Stimulated activated effector memory CD8-positive, alpha-beta T cell treated with anti-CD3 and anti-CD28 coated beads, Interleukin-12 subunit alpha, Interleukin-12 subunit beta, amount 100 ng/mL, for 72 hours (primary cell): ENCODE measurements around the gene UBALD2.
A peak's percentile ranks its signal among the peaks of the same experiment; 100 is the strongest.

ENCODE experiments used
- ATAC-seq: fragments of 150-1000 bp; cut with Tn5 transposase; 2 replicates; pipeline ENCODE4 v1.10.0; 2021
- DNase-seq, 2 donors: peaks; one replicate each; pipeline ENCODE4 v3.0.0; 2021 to 2022; ENCODE audit warnings: low spot score in 2 of 2
- H3K27ac Mint-ChIP-seq: one replicate; pipeline ENCODE4 v1.8.0; 2022; ENCODE audit warnings: mild to moderate bottlenecking, mixed read lengths
- H3K36me3 Mint-ChIP-seq: one replicate; pipeline ENCODE4 v1.8.0; 2022; ENCODE audit warnings: mild to moderate bottlenecking, mixed read lengths
- H3K4me1 Mint-ChIP-seq: one replicate; pipeline ENCODE4 v1.8.0; 2022; ENCODE audit warnings: mixed read lengths
- H3K4me3 Mint-ChIP-seq: one replicate; pipeline ENCODE4 v1.8.0; 2022; ENCODE audit warnings: mild to moderate bottlenecking, mixed read lengths
- H3K9me3 Mint-ChIP-seq: one replicate; pipeline ENCODE4 v1.8.0; 2022; ENCODE audit warnings: mixed read lengths

Gene UBALD2

DNA sequence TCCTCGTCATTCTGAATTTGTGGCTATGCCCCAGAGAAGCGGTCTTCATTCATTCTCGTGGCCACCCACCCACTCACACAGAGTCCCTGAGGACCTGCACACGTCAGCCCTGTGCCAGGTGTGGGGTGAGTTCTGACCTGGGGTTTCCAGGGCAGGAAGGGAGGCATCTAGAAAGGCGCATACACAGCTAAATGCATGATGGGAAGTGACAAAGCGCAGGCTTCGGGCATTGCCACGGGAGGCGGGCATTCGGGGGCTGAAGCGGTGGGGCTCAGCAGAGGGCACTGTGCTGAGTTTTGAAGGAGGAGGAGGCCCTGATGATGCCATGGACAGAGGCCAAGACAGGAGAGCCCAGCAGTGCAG lies 10.9 kb downstream of the UBALD2 start:
- Mint-ChIP-seq H3K36me3 (peaks cover 54% of the 10 kb centered on the region), H3K27ac (peak overlapping the region; percentile 14), H3K4me3 (no peak overlapping the region), H3K9me3 (no peaks in the 10 kb centered on the region), H3K4me1 (peaks cover 56% of the 10 kb centered on the region)
- no peak for DNase-seq
- ATAC-seq: no peak

DNA sequence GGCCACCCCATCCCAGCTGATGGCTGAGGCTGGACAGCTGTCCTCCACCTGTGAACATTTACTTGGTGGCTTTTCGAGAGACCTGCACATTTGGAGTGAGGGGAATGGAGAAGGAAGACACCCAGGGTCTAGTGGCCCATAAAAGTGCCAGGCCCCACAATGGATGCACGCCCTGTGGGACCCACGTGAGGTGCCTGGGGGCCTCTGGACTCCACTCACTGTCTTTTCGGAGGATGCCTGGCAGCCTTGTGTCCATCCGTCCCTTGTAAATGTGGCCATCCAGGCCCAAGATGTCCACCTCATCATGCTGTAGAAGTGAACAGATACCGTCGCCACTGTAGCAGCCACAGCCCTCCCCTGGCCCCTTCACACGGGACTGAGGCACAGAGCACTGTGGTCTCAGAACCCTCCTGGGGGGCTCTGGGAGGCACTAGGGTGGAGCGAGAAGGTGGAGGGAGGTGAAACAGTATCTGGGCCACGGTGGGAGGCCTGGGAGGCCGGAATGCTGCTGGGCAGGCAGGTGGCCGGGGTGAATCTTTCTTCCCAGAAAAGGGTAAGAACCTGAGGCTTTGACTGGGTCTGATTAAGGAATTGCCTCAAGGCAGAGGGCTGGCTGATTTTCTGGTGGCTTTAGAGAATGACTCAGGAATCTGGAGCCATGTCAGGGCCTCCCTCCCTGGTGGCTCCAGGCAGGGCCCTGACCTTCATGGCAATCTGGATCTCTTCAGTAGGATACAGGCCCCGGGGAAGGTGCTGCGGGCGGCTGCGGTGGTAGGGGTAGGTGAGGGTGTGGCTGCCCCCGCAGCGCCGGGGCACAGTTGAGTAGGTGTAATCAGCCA lies 11.5 kb downstream of the UBALD2 start:
- Mint-ChIP-seq H3K4me3 (no peak overlapping the region), H3K9me3 (no peaks in the 10 kb centered on the region), H3K36me3 (peaks cover 47% of the 10 kb centered on the region), H3K4me1 (peaks cover 51% of the 10 kb centered on the region), H3K27ac (peak overlapping the region; percentile 14)
- ATAC-seq (no peak), DNase-seq (no peak)

DNA sequence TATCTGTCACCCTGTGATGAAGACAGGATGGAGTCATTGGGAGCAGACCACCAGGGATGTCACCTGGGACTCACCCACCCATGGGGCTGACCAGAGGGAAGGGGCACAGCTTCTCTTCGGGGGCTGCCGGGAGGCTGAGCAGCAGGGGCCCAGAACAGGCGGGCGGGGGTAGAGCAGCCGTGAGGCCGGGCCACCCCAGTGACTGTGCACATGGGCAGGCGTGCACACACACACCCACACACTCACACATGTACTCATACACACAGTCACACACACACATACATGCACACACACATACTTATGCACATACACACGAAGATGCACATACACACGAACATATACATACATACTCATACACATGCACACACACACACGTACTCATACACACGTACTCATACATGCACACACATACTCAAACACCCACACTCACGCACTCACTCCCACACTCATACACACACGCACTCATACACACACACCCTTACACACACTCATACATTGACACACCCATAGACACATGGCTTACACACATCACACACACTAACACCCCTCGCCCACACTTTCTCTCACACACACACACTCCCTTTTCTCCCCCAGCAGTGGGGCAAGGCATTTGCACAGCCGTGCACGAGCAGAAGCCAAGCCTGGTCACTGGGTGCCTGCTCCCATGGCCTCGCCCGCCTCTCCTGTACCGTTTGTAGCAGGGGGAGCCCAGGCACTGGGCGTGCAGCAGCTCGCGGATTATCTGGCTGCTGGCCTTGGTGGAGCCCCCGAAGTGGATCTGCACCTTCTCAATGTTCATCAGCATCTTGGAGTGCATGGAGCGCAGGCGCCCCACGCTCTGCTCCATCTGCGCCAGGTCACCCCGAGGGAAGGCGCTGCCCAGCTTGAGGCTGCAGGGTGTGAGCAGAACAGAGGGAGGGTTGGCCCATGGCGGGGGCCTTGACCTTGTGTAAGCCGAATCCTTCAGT lies 12.4 kb downstream of the UBALD2 start:
- no peak for ATAC-seq
- H3K4me3 Mint-ChIP-seq: no peak overlapping the region
- H3K36me3 Mint-ChIP-seq: peaks cover 38% of the 10 kb centered on the region
- H3K4me1 Mint-ChIP-seq: peaks cover 47% of the 10 kb centered on the region
- no peaks in the 10 kb centered on the region for H3K9me3 Mint-ChIP-seq
- peak overlapping the region; percentile 14 for H3K27ac Mint-ChIP-seq
- DNase-seq: peak in 1 of 2 donors; percentile 52

DNA sequence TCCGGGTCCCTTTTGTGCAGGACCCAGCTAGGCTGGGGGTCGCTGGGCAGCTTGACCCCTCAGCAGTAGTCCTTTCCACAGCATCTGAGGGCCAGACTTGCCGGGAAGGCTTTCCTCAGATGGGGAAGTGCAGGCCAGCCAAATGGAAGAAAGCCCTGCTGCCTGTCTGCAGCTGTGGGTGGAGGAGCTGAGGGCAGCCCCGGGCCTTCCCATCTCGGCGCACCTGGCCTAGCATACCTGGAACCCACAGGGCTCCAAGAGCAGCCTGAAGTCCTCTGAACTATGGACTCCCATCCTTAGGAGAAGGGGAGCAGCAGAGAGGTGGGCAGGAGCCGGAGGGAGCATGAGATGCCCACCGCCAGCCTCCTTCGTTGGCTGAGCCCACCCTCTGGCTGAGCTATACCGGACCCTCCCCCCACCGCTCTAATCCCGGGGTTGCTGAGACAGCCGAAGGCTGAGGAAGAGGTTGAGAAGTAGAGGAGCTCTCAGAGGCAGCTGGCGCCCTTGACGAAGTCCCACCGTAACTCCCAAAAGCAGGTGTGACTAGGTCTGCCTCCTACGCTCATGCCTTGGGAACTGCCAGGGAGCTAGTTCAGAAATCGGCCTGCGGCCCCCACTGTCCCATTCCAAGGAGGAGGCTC lies 13.2 kb downstream of the UBALD2 start:
- Mint-ChIP-seq H3K27ac (no peak overlapping the region), H3K4me1 (peaks cover 39% of the 10 kb centered on the region), H3K36me3 (peaks cover 30% of the 10 kb centered on the region), H3K9me3 (no peaks in the 10 kb centered on the region), H3K4me3 (no peak overlapping the region)
- ATAC-seq (no peak), DNase-seq (no peak)

DNA sequence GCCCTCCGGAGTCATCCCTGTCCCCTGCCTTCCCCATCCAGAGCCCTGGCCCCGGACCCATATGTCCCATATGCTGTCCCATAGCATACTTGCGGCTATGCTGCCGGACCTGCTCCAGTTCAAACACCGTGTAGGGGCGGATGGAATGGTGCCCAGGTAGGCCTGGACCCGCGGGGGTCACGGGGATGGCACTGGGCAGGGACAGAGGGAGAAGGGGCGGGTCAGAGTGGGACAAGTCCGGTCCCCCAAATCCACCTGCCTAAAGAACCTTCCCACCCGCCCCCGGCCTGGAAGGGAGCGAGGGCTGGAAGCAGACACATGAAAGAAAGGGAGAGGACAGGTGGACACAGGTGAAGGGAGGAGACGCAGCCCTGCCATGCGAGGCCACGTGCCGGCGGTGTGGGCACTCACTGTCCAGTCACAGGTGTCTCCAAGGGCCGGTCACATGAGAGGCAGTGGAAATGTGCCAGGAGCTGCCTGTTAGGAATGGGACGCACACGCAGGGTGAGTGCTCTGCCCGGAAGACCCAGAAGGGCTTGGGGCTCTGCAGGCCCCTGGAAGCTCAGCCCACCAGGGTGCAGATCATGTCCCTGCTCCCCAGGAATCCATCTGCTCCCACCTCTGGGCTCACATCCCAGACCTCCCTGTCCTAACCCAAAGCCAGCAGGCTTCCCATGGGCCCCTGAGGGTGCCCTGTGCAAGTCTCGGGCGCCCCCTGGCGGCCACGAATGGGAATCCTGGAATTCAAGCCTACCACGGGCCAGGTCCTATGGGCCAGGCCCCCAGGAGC lies 14.0 kb downstream of the UBALD2 start:
- no peaks in the 10 kb centered on the region for H3K9me3 Mint-ChIP-seq
- no peak overlapping the region for H3K4me3 Mint-ChIP-seq
- ATAC-seq (peak; percentile 82), DNase-seq (peak; percentile 87 to 92)
- H3K36me3 Mint-ChIP-seq: peaks cover 23% of the 10 kb centered on the region
- H3K4me1 Mint-ChIP-seq: peaks cover 31% of the 10 kb centered on the region
- H3K27ac Mint-ChIP-seq: no peak overlapping the region

DNA sequence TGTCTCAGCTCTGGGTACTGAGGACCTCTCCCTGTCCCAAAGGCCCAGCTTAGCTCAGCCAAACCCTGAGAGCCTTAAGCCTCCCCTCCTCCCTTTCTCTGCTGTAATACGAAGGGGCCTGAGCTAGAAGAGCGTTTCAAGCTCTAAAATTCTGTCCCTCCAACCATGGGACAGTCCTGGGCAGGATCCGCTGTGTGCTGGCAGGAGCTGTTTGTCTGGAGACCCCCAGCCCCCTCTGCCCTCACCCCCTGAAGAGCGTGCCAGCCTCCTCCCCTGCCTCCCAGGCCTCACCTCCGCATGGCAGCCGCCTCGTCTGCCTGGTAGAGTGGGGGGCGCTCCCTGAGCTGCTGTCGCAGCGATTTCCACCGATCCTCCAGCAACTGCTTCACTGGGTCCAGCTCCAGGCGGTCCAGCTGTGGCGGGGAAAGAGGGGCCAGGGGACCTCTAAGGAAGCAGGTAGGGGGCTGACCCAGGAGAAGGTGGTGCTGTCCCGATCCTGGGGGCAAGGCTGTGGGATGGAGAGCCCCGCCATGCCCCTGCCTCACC lies 14.7 kb downstream of the UBALD2 start:
- no peaks in the 10 kb centered on the region for H3K9me3 Mint-ChIP-seq
- DNase-seq (no peak), ATAC-seq (no peak)
- no peak overlapping the region for H3K4me3 Mint-ChIP-seq
- peak overlapping the region; percentile 40 for H3K27ac Mint-ChIP-seq
- H3K4me1 Mint-ChIP-seq: peaks cover 29% of the 10 kb centered on the region
- peaks cover 16% of the 10 kb centered on the region for H3K36me3 Mint-ChIP-seq

DNA sequence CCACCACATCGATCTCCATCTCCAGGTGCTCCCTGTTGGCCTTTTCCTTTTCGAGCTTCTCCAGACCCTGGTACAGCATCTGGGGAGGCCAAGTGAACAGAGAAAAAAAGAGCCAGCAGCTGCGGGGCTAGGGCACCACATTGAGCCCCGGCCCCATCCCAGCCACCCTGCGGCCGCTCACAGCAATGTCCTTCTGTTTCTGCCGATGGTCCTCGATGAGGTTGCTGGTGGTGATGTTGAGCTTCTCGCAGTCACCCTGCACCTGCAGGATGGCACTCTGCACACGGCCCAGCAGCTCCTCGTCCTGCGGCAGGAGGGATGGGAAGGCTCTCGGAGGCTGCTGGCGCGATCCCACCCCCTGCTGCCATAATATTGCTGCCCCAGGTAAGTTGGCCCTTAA lies 15.5 kb downstream of the UBALD2 start:
- peaks cover 8% of the 10 kb centered on the region for H3K36me3 Mint-ChIP-seq
- DNase-seq (no peak), ATAC-seq (no peak)
- H3K27ac Mint-ChIP-seq: peak overlapping the region; percentile 40
- no peaks in the 10 kb centered on the region for H3K9me3 Mint-ChIP-seq
- H3K4me1 Mint-ChIP-seq: peaks cover 26% of the 10 kb centered on the region
- H3K4me3 Mint-ChIP-seq: no peak overlapping the region

DNA sequence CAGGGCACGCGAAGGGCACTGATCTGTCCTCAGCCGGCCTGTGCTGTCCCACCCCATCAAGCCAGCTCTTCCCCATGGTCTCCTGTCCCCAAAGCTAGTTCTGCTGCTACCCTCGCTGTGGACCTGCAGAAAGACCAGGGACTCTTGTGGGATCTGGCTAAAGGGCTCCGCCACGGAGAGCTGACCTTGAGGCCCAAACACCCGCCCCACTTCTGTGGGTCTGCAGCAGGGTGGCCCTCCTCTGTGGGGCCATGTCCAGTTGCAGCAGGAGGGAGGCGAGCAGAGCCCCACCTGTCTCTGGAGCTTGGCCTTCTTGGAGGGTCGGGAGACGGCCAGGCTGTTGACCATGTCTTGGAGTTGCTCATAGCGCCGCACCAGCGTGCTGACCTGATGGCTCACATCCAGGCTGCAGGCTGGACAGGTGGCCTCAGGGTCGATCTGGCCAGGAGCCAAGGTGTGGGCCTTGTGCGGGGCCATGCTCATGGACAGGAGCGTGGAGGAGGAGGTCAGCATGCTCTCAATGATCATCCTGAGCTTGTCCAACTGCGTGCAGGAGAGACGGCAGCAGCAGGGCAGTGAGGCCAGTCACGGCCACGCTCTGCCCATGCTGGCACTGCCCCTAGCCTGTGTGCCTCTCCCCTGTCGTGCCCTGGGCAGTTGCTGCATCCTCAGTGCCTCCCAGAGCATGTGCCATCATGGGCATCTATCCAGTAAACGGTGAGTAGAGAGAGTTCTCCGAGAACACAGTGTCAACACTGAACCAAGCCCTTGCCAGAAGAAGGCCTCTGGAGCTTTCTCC lies 16.6 kb downstream of the UBALD2 start:
- Mint-ChIP-seq H3K4me1 (peaks cover 15% of the 10 kb centered on the region), H3K36me3 (no peaks in the 10 kb centered on the region), H3K9me3 (no peaks in the 10 kb centered on the region), H3K4me3 (no peak overlapping the region), H3K27ac (no peak overlapping the region)
- DNase-seq (no peak), ATAC-seq (no peak)

DNA sequence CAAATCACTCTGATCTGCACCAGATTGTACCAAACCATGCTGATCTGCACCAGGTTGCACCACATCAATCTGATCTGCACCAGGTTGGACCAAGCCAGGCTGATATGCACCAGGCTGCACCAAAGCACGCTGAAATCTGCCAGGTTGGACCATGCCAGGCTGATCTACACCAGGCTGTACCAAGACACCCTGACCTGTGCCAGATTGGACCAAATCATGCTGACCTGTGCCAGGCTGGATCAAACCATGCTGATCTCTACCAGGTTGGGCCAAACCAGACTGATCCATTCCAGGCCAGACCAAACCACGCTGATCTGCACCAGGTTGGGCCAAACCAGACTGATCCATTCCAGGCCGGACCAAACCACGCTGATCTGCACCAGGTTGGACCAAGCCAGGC lies 27.4 kb downstream of the UBALD2 start:
- no peaks in the 10 kb centered on the region for H3K36me3 Mint-ChIP-seq
- no peak overlapping the region for H3K27ac Mint-ChIP-seq
- ATAC-seq: no peak
- no peaks in the 10 kb centered on the region for H3K9me3 Mint-ChIP-seq
- H3K4me3 Mint-ChIP-seq: no peak overlapping the region
- no peak for DNase-seq
- H3K4me1 Mint-ChIP-seq: no peaks in the 10 kb centered on the region

DNA sequence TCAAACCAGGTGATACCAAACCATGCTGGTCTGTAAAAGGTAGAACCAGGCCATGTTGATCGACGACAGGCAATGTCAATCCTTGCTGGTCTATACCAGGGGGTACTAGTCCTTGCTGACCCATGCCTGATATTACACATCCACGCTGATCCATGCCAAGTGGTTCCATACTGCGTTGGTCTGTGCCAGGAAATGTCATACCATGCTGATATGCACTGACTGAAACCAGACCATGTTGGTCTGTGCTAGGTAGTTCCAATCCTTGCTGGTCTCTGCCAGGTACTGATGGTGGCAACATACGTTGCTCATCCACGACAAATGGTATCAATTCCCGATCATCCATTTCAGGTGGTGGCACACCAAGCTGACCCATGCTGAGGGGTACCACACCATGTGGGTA lies 28.0 kb downstream of the UBALD2 start:
- no peak for ATAC-seq
- no peak for DNase-seq
- Mint-ChIP-seq H3K4me1 (no peaks in the 10 kb centered on the region), H3K36me3 (no peaks in the 10 kb centered on the region), H3K27ac (no peak overlapping the region), H3K9me3 (no peaks in the 10 kb centered on the region), H3K4me3 (no peak overlapping the region)

DNA sequence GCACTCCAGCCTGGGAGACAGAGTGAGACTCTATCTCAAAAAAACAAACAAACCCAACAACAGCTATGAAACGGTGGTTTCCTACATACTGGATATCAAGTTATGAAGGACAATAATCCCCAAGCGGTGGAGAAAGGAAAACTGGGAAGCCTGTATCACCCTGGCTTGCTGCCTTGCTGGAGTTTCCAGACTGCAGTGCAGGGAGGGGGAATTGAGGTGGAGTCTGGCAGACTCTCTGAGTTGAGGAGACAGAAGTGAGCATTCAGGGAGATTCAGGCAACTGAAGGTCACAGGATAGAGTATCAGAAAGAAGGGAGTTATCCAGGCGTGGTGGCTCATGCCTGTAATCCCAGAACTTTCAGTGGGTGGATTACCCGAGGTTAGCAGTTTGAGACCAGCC lies 31.0 kb downstream of the UBALD2 start:
- Mint-ChIP-seq H3K4me3 (no peak overlapping the region), H3K4me1 (no peaks in the 10 kb centered on the region), H3K27ac (no peak overlapping the region), H3K9me3 (no peaks in the 10 kb centered on the region), H3K36me3 (no peaks in the 10 kb centered on the region)
- ATAC-seq (no peak), DNase-seq (no peak)

DNA sequence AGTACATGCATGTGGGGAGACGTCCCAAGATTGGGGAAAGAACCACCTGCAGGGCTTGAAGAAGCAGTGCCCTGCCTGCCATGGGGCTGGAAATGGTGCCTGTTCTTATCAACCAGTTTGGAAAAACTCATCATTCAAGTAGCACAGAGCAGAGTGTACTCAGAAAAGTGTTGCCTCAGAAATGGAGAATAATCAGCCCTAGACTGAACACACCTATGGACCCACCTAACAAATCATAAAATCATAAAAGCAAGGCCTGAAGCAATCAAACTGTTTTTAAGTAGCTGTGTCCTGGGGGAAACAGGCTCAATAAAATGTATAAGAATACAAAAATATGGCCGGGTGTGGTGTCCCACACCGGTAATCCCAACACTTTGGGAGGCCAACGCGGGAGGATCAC lies 31.7 kb downstream of the UBALD2 start:
- DNase-seq: no peak
- H3K36me3 Mint-ChIP-seq: no peaks in the 10 kb centered on the region
- H3K4me3 Mint-ChIP-seq: no peak overlapping the region
- no peaks in the 10 kb centered on the region for H3K4me1 Mint-ChIP-seq
- no peaks in the 10 kb centered on the region for H3K9me3 Mint-ChIP-seq
- ATAC-seq: no peak
- no peak overlapping the region for H3K27ac Mint-ChIP-seq

DNA sequence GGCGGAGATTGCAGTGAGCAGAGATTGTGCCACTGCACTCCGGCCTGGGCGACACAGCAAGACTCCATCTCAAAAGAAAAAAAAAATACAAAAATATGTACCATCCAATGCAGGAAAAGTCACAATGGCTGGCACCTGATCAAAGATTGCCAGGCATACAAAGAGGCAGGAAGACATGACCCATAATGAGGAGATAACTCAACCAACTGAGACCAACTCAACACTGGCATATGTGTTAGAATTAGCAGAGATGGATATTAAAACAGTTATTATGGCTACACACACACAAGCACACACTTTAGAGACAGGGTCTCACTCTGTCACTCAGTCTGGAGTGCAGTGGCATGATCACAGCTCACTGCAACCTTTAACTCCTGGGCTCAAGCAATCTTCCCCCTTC lies 32.3 kb downstream of the UBALD2 start:
- Mint-ChIP-seq H3K9me3 (no peaks in the 10 kb centered on the region), H3K36me3 (no peaks in the 10 kb centered on the region), H3K4me1 (no peaks in the 10 kb centered on the region), H3K4me3 (no peak overlapping the region), H3K27ac (no peak overlapping the region)
- no peak for DNase-seq
- no peak for ATAC-seq
